ENCODE data around the gene GPATCH2L. TPM values are rescaled to one million over a fixed set of nuclear protein-coding genes. Genes with fewer than 3 reads are reported as not detected.

Gene GPATCH2L
- total RNA-seq, 3 donors from 2014 or later: 33.9 to 59.3 (median 40.9) TPM

- peaks cover 5% of the 10 kb centered on the region for H3K9me3 ChIP-seq
- no peak overlapping the region for H3K4me3 ChIP-seq
- no peak for TF ChIP-seq CTCF (IDR thresholded peaks at IDR 0.05)
- no peak for DNase-seq
- intact Hi-C loops (cut with DNase I, micrococcal nuclease): no loop called here
- ATAC-seq: no peak
- H3K4me1 ChIP-seq (ENCODE audit: low read depth): no peaks in the 10 kb centered on the region
- no peaks in the 10 kb centered on the region for H3K36me3 ChIP-seq (ENCODE audit: low read depth)
Observed at GRCh38 chr14:76212242-76212641, 60.5 kb downstream of the GPATCH2L start.

GRCh38 chr14:76217179-76217578 lies 65.5 kb downstream of the GPATCH2L start:
- TF ChIP-seq CTCF (IDR thresholded peaks at IDR 0.05): no peak
- Histone ChIP-seq H3K4me1 (ENCODE audit: low read depth) (no peaks in the 10 kb centered on the region), H3K9me3 (peaks cover 5% of the 10 kb centered on the region), H3K4me3 (no peak overlapping the region), H3K36me3 (ENCODE audit: low read depth) (no peaks in the 10 kb centered on the region)
- ATAC-seq (no peak), DNase-seq (no peak)
- intact Hi-C loops (cut with DNase I, micrococcal nuclease): no loop called here

DNA sequence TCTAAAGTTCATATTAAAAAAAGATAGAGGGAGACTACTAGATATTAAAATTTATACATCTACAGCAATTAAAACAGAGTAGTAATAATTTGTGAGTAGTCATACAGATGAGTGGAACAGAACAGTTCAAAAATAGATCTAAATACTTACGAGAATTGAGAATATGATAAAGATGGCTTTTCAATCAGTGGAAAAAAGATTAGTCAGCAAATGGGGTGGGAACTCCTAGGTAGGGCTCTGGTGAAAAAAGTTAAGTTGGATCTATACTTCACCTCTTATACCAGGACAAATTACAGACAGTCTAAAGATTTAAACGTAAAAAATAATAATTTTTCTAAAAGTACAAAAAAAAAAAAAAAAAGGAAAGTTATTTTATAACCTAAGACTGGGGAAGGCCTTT lies 66.9 kb downstream of the GPATCH2L start:
- Histone ChIP-seq H3K4me3 (no peak overlapping the region), H3K9me3 (peaks cover 2% of the 10 kb centered on the region), H3K4me1 (ENCODE audit: low read depth) (no peaks in the 10 kb centered on the region), H3K36me3 (ENCODE audit: low read depth) (no peaks in the 10 kb centered on the region)
- ATAC-seq (no peak), DNase-seq (no peak)
- TF ChIP-seq CTCF (IDR thresholded peaks at IDR 0.05): no peak
- intact Hi-C loops (cut with DNase I, micrococcal nuclease): no loop called here

GRCh38 chr14:76219873-76220272 lies 68.2 kb downstream of the GPATCH2L start:
- no peak overlapping the region for H3K4me3 ChIP-seq
- H3K36me3 ChIP-seq (ENCODE audit: low read depth): no peaks in the 10 kb centered on the region
- no peak for TF ChIP-seq CTCF (IDR thresholded peaks at IDR 0.05)
- intact Hi-C loops (cut with DNase I, micrococcal nuclease): no loop called here
- no peaks in the 10 kb centered on the region for H3K9me3 ChIP-seq
- H3K4me1 ChIP-seq (ENCODE audit: low read depth): no peaks in the 10 kb centered on the region
- DNase-seq (no peak), ATAC-seq (no peak)

- no peaks in the 10 kb centered on the region for H3K4me1 ChIP-seq (ENCODE audit: low read depth)
- H3K36me3 ChIP-seq (ENCODE audit: low read depth): no peaks in the 10 kb centered on the region
- intact Hi-C loops (cut with DNase I, micrococcal nuclease): no loop called here
- H3K4me3 ChIP-seq: no peak overlapping the region
- no peaks in the 10 kb centered on the region for H3K9me3 ChIP-seq
- DNase-seq: no peak
- ATAC-seq: no peak
- TF ChIP-seq CTCF (IDR thresholded peaks at IDR 0.05): no peak
Observed at GRCh38 chr14:76227450-76228050, 75.8 kb downstream of the GPATCH2L start.

GRCh38 chr14:76228138-76228537 lies 76.4 kb downstream of the GPATCH2L start:
- no peaks in the 10 kb centered on the region for H3K9me3 ChIP-seq
- no peaks in the 10 kb centered on the region for H3K36me3 ChIP-seq (ENCODE audit: low read depth)
- no peak overlapping the region for H3K4me3 ChIP-seq
- intact Hi-C loops (cut with DNase I, micrococcal nuclease): no loop called here
- no peak for TF ChIP-seq CTCF (IDR thresholded peaks at IDR 0.05)
- no peaks in the 10 kb centered on the region for H3K4me1 ChIP-seq (ENCODE audit: low read depth)
- ATAC-seq (no peak), DNase-seq (no peak)

Measured in mucosa of descending colon (tissue), 3 donors.